Measurements from ENCODE around the gene TBX4.
"Not testable (repeated sequence)": the region's sequence is repeated elsewhere in the genome, so short reads cannot be mapped to it uniquely, and the experiment has no call there.

Gene TBX4

DNA sequence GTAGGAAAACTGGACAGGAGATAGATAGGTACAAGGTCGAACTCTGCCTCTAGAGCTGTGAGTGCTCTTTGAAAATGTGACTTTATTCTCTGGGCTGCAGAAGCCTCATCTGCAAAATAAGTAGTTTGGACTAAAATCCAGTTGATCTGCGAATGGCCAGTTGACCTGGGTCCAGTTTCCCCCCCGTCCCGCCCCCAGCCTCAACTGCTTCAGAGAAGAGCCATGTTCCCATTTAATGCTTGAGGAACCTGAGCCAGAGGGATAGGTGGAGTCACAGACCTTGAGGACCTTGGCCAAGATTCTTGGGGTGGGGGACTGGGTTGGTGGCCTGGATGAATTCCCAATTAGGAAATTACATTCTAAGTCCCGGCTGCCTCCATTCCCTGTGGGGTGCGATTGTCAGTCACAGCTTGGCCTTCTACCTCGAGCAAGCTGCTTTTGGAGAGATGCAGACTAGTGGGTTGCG, 38.5 kb upstream of the TBX4 start:
- DNase-seq = no peak

DNA sequence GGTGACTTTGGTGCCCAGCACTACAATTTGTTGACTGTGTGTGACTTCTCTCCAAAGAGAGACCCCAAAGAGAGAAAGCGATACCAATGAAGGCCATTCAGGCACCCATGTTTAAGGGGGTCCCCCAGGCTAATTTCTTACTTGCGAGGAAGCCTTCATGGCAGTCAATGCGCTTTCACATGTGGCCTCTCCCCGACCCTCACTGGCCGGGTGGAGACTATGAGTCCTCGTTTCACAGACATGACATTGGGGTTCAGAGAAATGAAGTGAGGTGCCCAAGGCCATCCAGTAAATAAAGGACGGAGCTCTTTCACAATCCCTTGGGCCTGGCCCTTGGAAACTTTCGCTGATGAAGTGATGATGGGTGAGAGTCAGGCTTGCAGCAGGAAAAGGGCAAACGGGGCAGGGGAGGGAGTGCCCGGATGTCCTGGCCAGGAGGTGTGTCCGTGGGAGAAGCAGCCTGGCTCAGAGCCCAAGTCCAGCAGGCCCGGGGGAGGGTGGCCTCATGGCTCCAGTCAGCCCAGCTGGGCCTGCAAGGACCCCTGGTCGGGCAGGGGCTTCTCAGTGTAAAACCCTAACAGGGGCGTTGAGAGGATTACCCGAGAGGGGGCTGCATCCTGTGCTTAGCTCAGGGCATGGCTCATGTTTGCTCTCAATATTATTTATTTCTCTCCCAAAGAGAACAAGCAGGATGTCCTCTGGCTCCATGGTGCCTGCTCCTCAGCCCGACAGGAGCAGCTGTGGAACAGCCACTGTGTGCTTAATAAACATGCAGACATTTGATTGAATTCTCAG, 37.9 kb upstream of the TBX4 start:
- DNase-seq = no peak

DNA sequence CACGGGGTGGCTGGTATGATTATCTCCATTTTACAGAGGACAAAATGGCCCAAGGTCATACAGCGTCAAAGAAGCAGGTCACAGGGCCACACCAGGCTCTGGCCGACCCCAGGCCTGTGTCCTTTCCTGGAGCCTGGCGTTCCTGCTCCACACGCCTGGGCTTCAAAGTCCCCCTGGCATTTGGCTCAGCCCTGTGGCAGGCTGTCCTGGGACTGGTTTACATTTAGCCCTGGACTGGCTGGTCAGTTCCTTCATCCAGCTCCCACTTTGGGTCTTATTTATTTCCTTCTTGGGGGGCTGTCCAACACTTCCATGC, 37.3 kb upstream of the TBX4 start:
- no peak for DNase-seq

DNA sequence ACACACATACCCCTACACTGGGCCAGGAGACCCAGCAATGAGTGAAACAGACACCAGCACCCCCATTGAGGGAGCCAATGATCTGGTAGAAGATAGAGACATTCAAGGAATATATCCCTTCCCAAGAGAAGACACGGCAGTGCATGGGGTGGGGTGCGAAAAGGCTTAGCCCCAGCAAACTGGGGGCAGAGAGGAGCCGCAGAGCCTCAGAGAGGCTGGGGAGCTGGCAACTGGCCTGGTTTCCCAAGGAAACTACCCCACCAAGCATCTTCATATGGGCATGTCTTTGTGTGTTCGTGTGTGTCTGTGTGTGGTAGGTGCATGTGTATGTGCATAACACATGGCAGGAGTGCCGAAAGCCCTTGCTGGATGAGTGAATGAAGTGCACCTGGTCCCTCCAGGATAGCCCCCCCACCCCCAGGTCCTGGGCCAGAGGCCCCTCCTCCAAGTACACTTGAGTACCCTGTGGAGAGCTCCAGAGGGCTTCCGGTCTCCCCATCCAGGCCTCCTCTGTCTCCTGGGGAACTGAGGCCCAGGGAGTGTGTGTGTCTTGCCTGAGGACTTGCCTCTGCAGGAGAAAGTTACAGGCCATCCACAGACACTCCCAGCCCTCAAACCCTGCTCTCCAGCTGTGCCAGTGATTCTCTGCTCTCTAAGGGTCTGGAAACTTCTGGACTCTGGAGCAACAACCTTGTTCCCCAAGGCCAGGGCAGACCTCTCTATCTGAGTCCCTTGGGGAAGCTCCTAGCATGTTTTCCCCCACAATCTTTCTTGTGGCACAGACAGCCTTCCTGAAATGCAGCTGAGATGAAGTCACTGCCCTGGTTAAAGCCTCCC, 36.6 kb upstream of the TBX4 start:
- no peak for DNase-seq

DNA sequence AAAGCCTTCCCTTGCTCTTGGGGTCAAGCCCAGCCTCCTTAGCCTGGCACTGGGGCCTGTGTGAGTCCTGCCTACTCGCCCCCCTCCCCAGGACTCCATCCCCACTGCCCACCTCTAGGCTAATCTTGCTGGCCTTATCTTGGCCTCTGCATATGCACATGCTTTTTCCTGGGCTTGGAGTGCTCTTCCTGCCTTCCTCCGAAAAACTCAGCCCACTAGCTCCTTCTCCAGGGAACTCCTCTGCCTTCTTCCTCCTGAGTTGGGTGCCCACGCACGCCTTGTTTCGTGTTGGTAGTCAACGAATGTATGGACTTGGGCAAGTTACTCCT, 36.0 kb upstream of the TBX4 start:
- no peak for DNase-seq

DNA sequence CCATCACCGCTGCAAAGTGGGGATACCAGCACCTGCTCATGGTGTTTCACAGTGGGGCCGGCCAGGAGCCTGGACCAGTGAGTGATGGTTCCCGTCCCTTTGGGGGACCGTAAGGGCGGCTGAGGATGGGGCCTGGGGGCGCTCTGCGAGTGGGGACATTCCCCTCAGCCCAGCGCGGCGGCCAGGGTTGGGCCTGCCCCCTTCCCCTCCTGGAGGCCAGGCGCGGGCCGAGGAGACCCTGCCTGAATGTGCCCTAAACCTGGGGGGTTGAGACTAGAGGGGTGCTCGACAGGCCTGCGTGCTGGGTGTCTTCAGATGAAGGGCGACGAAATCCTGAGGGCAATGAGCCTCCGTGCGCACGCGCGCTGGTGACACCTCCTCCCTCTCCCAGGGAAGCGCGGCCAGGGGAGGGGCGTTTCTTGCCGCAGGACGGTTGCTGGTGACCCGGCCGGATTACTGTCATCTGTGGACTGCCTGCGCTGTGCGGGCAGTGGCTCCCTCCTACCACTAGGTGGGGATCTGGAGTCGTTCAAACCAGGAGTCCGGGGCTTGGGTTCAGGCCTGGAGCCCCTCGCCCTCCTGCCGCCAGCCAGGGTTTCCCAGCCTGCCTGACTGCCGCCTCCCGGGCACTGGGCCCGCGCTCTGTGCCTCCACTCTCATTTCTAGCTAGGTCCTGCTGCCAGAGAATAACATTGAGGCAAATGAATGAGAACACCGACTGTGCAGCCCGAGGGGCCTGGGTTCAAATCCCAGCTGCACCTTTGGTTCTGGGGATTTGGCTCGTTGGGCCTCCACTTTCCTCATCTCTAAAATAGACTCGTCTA, 35.5 kb upstream of the TBX4 start:
- DNase-seq = peak; percentile 66 to 67

DNA sequence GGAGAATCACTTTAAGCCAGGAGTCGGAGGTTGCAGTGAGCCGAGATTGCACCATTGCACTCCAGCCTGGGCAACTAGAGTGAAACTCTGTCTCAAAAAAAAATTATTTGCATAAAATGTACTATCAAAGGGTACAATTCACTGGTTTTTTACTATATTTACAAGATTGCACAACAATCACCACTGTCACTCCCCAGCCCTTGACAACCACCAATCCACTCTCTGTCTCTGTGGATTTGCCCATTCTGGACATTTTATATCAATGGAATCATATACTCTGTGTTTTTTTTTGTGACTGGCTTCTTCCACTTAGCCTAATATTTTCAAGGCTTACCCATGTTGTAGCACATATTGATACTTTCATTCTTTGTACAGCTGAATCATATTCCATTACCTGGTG, 33.8 kb upstream of the TBX4 start:
- DNase-seq = no peak

DNA sequence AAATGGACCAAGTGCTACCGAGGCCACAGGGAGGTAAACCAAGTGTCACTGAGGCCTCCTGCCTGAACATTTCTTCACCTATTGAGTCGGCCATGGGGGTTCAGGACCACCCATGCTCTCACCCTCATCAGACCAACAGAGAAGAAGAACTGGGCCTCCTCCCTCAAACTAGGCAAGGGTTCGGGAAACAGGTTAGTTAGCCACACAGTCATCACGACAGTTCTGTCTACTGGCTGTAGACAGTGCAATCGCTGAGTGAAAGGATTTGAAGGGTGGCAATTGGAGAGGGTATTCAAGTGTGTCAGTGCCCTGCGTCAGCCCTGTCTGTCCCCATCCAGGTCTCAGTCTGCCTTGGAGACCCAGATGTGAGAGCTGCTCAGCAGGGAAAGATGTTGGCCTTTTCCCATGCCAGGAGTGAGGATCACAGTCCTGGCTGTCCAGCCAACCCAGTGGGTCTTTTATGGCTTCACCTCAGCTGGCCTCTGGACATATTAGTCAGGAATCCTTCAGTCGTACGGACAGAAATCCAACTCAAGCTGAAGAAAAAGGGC, 32.7 kb upstream of the TBX4 start:
- DNase-seq = no peak

DNA sequence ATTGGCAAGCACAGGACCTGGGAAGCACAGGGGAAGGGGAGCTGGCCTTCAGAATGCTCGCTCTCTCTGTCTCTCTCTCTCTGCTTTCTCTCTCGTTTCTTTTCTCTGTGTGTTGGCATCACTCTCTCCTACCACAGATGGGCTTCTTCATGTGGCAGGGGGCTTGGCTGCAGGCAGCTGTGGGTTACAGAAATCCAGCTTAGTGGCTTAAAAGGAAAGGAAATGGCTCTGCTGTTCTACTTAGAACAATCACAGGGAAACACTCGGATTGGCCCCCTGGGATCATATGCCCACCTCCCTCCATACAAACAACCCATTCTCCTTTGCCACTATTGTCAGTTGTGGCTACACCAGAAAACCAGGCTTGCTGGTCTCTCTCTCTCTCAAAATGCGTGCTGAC, 32.2 kb upstream of the TBX4 start:
- no peak for DNase-seq

DNA sequence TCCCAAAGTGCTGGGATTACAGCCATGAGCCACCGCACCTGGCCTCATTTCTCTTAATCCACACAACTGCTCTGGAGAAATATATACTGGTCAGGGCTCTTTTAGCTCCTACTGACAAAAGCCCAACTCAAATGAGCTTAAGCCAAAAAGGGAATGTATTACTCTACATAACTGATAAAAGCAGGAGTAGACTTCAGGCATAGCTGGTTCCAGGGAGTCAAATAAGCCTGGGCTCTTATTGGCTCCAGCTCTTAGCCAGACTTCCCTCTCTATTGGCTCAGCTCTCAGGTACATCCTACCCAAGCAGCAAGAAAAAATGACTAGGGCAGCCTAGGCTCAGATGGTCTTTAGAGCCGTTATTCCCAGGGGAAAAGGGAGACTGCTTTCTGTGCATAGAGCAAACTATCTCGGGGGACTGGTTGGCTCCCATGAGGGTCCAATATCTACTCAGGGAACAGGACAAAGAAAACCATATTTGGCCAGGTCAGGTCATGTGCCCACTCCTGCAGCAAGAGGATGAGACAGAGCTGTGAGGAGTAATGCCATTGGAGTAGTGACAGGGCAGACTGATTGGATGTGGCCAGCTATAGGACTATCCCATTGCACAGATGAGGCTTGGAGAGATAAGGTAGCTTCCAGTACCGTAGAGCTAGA, 31.4 kb upstream of the TBX4 start:
- DNase-seq = no peak

DNA sequence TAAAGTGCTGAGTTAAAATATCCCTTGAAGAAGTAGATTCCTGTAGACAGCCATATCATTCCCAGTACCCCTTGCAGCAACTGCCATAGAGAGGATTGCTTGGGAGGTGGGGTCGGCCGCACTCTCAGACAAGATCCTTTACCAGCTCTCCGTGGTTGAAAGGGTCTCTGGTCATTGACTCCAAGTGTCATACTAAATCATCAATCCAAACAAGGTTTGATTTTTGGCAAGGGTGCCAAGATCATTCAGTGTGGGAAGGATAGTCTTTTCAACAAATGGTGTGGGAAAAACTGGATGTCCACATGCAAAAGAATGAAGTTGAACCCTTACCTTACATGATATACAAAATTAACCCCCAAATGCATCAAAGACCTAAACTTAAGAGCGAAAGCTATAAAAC, 30.8 kb upstream of the TBX4 start:
- no peak for DNase-seq

DNA sequence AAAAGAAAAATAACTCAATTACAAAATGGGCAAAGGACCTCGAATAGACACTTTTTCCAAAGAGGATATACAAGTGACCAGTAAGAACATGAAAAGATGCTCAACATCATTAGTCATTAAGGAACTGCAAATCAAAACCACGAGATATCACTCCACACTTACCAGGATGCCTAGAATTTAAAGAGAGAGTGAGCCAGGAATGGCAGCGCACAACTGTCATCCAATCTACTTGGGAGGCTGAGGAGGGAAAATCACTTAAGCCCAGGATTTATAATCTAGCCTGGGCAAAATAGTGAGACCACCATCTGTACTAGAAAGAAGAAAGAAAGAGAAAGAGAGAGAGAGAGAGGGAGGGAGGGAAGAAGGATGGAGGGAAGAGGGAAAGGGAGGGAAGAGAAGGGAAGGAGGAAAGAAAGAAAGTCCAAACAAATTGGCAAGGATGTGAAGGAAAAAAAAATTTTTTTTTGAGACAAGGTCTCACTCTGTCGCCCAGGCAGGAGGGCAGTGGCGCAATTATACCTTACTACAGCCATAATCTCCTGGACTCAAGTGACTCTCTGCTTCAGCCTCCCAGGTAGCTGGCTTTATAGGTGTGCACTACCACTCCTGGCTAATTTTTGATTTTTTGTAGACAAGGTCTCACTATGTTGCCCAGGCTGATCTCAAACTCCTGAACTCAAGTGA, 30.0 kb upstream of the TBX4 start:
- no peak for DNase-seq

DNA sequence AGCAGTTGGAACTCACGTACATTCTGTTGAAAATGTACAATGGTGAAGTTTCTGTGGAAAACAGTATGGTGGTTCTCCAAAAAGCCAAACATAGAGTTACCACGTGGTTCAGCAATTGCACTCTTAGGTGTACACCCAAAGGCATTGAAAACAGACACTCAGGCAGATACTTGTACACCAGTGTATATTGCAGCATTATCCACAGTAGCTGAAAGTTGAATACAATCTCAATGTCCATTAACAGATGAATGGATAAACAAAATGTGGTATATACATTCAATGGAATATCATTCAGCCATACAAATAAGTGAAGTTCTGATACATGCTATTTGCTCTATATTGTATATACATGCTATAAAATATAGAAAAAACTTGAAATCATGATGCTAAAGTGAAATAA, 29.4 kb upstream of the TBX4 start:
- DNase-seq = no peak

DNA sequence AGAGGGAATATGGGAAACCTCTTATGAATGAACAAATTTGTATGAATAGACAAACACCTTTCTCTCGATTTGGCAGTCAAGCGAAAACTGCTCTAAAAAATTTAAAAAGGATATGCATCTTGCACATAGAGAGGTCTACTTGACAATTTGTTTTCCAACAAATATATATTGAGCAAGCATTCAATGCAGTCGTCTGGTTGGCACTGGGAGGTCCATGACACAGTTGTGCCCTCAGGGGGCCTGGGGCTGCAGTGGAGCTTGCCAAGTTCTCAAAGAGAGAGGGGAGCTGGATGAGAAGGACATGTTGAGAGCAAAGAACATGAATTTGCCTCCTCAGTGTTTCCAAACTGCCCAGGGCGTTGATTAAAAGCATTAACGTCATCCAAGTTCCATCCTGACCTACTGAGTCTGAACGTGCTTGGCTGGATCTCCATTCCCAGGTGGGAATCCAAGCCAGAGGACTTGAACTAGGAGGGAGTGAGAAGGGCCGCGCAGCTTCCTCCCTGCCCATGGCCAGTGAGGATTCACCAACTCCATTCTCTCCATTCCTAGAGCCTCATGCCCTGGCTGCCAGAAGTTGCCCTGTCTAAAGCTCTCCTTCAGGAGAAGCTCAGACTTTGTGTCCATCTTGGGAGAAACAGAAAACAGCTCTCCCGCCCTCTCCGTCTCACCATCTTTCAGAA, 28.1 kb upstream of the TBX4 start:
- no peak for DNase-seq

DNA sequence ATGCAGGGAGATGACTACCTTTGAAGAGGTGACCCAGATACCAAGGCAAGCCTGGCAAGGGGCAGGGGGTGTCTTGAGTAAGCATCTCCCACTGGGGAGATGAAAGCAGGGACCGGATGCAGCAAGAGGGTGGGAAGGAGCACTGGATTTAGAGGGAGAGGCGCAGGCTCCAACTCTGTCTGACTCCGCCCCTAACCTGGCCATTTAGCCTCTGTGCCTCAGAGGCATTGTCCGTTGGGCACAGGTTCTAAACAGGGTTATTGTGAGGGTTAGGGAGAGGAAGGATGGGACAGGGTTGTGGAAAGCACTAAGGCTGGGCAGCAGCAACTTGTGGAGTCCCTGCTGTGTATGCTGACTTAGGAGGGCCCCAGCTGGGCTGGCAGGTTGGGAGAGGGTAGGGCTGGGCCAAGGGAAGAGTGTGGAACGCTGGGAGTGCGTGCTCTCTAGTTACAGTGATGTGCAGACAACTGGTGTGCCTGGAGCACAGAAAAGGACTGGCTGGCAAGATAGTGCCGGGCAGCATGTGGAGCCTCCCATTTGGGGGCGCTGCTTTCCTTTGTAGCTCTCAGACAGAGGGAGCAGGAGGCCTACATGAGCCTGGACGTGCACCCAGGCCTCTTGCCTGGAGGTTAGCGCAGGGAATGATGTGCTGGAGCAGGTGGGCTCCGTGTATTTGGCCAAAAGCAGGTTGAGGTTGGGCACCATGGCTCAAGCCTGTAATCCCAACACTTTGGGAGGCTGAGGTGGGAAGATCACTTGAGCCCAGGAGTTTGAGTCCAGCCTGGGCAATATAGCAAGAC, 26.3 kb upstream of the TBX4 start:
- no peak for DNase-seq

DNA sequence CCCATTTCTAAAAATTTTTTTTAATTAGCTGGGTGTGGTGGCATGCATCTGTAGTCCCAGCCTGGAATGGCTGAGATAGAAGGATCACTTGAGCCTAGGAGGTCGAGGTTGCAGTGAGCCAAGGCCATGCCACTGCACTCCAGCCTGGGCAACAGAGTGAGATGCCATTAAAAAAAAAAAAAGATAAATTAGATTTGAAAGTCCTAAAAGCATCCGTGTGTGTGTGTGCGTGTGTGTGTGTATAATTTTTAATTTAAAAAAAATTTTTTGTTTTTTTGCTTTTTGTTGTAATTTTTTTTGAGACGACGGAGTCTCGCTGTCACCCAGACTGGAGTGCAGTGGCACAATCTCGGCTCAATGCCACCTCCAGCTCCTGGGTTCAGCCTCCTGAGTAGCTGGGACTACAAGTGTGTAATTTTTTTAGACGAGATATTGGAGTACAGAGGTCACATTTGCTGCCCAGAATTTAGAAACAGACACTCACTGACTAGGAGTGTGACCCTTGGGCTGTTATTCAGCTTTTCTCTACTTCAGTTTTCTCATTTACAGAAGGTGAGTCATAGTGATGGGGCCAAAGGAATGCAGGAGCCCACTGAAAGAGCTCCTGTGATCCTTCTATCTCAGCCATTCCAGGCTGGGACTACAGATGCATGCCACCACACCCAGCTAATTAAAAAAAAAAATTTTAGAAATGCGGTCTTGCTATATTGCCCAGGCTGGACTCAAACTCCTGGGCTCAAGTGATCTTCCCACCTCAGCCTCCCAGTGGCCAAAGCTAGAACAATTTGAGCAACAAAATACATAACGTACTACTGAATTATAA, 25.5 kb upstream of the TBX4 start:
- DNase-seq = no peak

DNA sequence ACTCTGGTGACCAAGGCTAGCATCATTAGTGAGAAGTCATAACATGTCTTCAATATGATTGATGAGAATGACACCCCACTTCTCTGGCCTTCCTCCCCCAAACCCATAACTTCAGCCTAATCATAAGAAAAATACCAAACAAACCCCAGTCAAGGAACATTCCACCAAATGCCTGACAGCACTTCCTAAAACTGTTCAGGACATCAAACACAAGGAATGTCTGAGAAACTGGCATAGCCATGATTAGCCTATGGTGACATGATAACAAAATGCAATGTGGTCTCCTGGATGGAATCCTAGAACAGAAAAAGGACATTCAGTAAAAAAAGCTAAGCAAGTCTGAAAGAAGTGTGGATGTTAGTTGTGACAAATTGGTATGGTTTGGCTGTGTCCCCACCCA, 24.7 kb upstream of the TBX4 start:
- DNase-seq = no peak

DNA sequence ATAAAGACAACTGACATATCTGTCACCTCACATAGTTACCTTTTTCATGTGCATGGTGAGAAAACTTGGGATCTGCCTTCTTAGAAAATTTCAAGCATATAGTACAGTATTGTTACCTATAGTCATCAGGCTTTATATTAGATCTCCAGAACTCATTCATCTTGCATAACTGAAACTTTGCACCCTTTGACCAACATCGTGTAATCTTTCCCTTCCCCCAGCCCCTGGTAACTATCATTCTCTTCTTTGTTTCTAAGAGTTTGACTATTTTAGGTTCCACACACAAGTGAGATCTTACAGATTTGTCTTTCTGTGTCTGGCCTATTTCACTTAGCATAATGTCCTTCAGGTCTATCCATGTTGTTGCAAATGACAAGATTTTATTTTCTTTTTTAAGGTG, 22.9 kb upstream of the TBX4 start:
- DNase-seq = no peak

DNA sequence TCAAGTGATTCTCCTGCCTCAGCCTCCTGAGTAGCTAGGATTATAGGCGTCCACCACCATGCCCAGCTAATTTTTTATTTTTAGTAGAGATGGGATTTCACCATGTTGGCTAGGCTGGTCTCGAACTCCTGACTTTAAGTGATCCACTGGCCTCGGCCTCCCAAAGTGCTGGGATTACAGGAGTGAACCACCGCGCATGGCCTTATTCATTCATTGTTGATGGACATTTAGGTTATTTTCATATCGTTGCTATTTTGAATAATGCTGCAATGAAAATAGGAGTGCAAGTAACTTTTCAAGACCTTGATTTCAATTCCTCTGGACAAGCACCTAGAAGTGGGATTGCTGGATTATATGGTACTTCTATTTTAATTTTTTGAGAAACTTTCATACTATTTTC, 22.4 kb upstream of the TBX4 start:
- DNase-seq = not testable (repeated sequence)
